ENCODE measurements around the gene SSU72. TPM values are rescaled to one million over a fixed set of nuclear protein-coding genes. Genes with fewer than 3 reads are reported as not detected.
"Not testable (repeated sequence)": the region's sequence is repeated elsewhere in the genome, so short reads cannot be mapped to it uniquely, and the experiment has no call there.

The SSU72 gene
- total RNA-seq, 1 donor from 2014 or later = 87.1 TPM

DNA sequence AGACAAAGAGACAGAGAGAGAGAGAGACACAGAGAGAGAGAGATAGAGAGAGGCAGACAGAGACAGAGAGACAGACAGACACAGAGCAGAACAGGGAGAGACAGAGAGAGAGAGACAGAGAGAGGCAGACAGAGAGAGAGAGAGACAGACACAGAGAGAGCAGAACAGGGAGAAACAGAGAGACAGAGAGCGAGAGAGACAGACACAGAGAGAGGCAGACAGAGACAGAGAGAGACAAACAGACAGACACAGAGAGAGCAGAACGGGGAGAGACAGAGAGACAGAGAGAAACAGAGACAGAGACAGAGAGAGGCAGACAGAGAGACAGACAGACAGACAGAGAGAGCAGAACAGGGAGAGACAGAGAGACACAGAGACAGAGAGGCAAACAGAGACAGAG lies 20.7 kb upstream of the SSU72 start:
- DNase-seq = not testable (repeated sequence)

DNA sequence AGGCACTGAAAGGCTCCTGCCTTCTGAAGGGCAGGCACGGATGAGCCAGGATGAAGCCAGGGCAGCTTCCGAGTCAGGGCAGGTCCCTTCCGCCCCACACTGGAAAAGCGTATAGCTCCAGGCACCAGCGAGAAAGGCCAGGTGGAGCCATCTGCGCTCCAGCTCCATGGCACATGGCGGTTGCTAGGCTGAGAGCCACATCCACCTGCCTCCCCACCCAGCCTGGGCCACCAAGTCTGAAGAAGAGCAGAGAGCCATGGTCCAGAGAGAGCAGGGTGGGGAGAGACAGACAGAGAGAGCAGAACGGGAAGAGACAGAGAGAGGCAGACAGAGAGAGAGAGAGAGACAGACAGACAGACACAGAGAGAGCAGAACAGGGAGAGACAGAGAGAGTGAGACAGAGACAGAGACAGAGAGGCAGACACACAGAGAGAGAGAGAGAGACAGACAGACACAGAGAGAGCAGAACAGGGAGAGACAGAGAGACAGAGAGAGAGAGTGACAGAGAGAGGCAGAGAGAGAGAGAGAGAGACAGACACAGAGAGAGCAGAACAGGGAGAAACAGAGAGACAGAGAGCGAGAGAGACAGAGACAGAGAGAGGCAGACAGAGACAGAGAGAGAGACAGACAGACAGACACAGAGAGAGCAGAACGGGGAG lies 20.1 kb upstream of the SSU72 start:
- no peak for DNase-seq

DNA sequence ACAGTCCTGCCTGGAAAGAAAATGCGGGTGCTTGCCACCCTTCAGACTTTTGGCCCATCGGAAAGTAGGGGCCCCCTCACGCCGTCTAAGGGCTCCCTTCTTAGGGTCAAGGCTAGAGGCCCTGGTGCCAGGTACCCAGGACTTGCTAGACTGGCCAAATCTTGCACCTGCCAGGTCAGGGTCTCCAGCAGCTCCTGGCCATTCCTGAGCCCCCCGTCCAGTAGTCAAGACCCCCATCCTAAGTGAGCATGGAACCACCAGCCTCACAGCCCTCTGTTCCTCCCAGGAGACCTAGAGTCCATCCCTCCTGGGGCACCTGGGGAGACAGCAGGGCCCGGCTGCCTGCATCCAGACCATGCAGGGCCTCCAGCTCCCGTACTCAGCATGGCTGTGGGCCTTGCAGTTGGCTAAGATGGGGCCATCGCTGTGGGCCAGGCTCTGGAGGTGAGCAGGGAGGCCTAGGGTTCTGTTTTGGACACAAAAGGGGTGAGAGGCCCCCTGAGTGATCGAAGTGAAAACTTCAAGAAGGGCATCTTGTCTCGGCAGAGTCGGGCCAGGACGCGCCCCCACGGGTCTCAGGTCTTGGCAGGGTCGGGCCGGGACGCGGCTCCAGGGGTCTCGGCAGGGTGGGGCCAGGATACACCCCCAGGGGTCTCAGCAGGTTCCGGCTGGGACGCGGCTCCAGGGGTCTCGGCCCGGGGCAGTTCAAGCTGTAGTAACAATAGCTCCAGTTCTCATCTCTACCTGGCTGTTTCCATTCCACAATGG lies 19.4 kb upstream of the SSU72 start:
- DNase-seq = no peak

DNA sequence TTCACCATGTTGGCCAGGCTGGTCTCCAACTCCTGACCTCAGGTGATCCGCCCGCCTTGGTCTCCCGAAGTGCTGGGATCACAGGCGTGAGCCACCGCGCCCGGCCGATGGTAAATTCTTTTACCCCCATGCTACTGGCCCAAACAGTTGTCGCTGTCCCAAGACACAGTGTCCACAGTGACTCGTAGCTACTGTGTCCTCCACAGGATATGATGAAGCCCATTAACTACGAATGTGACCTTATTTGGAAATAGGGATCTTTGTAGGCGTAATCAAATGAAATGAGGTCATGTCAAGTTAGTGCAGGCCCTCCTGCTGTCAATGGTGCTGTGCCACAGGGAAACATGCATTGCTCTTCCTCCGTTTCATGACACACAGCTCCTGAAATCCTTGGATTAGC lies 16.8 kb upstream of the SSU72 start:
- DNase-seq = peak; percentile 23

DNA sequence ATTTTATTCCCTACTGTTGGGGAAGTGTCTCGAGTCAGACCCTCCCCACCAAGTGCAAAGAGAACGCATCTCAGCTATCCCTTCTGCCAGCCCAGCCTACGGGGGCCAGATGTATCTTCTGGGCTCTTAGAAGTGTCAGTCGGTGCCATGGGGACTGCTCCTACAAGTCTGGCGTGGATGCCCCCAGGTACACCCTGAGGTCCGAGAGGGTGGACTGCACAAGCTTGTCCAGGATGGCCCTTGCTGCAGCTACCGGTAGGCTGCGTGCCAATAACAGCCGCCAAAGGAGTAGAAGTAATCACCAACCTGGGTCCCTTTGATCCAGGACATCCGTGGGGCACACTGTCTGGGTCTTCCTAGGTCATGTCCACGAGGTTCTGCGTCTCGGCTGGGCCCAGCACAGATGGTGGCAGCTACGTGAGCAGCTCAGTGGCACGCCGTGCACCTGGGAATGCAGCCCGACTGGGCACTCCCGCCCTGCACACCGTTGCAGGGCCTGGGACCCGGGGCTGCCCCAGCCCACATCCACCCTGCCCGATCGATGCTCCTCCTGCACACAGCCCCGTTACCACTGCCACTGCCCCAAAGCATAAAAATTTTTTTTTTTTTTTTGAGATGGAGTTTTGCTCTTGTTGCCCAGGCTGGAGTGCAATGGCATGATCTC lies 8.8 kb upstream of the SSU72 start:
- DNase-seq = no peak

- no peak for DNase-seq
Measured at GRCh38 chr1:1582585-1583346, 8.1 kb upstream of the SSU72 start.

DNA sequence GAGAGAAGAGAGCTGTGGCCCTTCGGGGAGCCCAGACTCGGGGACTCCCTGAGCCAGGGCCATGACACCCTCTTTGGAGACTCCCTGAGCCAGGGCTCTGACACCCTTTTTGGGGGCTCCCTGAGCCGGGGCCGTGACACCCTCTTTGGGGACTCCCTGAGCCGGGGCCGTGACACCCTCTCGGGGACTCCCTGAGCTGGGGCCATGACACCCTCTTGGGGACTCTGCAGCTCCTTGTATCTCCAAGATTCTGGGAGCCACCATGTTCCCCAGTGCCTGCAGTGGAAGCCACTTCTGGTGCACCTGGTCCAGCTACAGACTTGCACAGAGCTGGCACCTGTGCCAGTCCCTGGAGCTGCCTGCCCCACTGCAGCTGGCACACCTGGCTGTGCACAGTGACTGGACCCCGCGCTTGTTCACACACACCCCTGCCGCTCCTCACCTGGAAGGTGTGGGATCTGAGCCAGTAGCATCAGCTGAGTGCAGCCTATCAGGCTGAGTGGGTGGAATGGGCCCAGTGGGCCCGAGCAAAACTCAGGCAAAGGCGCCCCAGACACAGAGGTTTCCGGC lies 3.8 kb upstream of the SSU72 start:
- DNase-seq = no peak

- DNase-seq = no peak
Measured at GRCh38 chr1:1577367-1578011, 2.8 kb upstream of the SSU72 start.

DNA sequence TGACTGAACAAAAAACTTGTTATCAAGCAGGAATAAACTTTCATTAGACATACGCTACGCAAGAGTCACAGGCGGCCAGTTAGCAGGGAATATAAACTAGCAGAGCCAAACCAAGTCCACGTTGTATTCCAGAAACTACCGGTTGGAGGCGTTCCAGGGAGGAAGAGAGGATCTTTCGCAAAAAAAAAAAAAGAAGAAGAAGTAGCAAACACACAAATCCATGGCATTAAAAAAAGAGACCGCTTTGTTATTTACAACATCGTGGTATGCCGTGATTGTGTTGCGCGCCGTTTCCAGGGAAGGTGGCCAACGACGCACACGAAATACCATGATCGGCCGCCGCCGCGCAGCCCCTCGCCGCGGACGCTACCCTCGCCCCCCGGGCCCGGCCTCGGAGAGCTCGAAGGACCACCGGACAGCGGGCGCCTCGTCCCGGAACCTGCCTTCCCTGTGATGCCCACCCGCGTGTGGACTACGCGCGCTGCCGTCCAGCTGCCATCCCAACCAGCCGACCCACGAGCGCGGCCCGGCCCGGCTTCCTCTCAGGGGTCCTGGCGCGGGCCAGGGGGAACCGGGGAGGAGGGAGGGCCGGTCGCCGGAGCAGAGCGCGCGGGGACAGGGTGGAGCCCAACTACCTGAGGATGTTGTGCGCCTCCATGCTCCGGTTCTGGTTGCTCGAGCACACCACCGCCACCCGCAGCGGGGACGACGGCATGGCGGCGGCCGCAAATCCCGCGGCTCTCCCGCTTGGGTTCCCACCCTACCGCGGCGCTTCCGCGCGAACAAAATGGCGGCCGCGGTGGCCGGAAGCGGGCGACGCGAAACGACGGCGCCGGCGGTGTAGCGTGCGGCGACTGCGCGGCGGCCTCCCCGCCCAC lies 581 bp downstream of the SSU72 start:
- peak; percentile 83 for DNase-seq

- no peak for DNase-seq
Measured at GRCh38 chr1:1569341-1569740, 5.3 kb downstream of the SSU72 start.

DNA sequence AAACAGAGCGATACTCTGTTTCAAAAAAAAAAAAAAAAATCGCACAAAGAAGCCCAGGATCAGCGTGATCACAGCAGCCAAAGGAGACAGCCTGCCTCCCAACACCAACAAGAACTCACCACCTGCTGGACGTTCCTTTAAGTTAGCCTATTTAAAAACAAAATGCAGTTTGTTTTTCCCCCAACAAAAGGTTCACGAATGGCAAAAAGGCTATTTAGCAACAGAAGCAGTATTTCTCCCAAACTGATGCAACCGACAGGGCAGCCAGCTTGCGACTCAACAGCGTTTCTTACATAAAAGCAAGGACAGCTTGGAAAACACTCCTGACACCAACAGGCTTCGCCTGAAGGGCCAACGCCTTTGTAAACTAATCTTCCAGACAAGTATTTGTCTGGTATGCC lies 6.8 kb downstream of the SSU72 start:
- DNase-seq = peak; percentile 29

- DNase-seq = peak; percentile 84
Measured at GRCh38 chr1:1567152-1567875, 7.3 kb downstream of the SSU72 start.

DNA sequence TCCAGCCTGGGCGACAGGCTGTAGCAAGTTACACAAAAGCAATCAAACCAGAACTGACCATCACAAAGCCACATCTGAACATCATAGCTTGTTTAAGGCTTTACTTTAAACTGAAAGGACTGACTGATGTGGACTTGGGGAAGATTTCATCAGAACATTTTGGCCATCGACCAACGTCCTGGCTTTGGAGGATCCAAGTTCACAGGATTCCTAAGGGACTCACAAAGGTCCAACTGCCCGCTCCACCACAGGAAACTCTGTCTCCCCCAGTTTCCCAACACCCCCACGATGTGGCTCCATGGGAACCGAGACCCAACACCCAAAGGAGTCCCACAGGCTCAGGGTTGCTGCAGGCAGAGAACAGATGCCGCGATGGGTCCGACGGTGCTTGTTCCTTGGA lies 9.3 kb downstream of the SSU72 start:
- DNase-seq = no peak

GRCh38 chr1:1564268-1564667 lies 10.4 kb downstream of the SSU72 start:
- no peak for DNase-seq

- no peak for DNase-seq
Measured at GRCh38 chr1:1563688-1564087, 11.0 kb downstream of the SSU72 start.

DNA sequence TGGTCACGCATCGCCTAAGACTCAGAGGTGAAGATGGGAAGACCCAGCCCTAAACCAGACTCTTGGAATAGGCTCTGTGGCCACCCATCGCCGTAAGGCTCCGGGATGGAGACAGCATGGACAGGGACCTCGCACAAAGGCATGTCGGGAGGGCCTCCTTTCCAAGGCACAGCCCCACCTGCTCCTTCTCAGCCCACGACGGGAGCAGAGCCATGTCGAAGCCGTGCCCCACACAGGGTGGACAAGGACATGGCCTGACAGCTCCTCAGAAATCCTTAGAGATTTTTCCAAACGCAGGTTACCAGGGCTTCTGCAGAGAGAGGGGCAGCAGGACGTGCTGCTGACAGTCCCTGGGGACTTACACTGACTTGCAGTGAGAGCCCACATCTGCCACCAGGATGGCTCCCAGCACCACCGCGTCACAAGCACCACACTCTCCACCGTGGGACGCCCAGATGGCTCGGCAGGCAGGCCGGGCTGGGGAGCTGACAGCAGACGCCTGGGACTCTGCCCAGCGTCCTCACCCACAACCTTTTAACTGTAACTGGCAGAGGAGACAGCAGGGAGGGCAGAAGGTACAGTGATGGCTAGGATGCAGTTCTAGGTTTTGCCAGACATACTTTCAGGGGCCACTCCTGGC lies 12.0 kb downstream of the SSU72 start:
- DNase-seq = no peak

DNA sequence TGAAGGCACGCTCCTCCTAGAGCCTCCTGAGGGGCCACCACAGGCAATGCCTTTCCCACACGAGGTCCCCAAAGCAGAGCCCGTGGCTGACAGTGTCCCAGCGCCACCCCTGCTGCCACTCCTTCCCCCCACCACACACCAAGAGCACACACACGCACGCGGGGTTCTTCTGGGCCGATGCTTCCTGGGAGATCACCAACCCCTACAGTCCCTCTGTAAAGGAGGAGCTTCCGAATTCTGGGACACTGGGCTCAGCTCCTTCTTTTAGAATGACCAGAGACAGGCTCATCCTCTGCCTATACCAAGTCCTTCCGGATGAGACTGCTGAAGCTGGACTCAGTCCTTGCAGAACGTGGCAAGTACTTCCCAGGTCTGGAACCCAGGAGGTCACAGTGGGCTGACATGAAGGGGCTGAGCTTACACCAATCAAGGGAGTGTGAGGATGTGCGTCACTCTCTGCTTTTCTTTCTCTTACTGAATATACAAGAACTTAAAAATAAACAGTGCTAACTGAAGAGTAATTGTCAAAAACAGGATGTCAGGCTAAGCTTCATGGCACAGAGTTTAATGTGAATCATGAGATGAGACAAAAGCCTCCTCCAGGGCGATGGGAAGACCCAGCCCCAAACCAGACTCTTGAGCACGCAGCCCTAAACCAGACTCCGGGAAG lies 12.7 kb downstream of the SSU72 start:
- peak; percentile 58 for DNase-seq

DNA sequence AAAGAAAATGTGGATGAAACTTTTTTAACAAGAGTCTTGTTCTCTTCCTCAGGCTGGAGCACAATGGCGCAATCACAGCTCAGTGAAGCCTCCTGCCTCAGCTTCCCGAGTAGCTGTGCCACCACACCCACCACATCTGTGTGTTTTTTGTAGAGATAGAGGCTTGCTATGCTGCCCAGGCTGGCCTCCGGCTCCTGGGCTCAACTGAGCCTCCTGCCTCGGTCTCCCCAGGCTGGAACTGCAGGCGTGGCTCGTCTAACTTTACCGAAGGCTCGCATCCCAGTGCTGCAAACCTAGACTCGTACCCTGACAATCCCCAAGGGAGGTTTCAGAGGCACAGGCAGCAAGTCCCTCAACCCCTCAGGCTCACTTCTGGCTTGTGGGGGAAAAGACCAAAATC lies 14.5 kb downstream of the SSU72 start:
- DNase-seq = no peak

DNA sequence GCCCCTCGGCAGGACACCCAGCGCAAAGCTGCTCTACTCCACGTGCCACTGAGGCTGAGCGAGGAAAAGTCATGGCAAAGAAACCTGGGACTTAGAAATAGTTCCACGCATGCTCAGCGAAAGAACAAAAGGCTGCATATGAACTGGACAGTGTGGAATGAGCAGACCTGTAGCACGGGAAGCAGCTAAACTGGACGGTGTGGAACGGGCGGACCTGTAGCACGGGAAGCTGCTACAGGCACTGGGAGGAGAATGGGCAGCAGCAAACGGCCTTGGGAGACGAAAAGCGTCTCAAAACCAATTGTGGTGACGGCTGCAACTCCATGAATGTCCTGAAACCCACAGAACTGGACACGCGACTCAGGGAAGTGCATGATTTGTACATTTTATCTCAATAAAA lies 15.6 kb downstream of the SSU72 start:
- no peak for DNase-seq

All from dermis blood vessel endothelial cell (primary cell).